ENCODE measurements around the gene ATG5.

Gene ATG5

GRCh38 chr6:106155219-106155830 lies 170.2 kb downstream of the ATG5 start:
- no peak overlapping the region for H3K27ac ChIP-seq (ENCODE audit: extremely low read depth, low read depth, low read length)
- H3K4me3 ChIP-seq (ENCODE audit: low read depth, low read length), result no peak overlapping the region
- no peak for TF ChIP-seq ZNF596 (tag by site-specific recombination; IDR thresholded peaks at IDR 0.05)
- TF ChIP-seq ZNF174 (tag by site-specific recombination; IDR thresholded peaks at IDR 0.05), result no peak
- no peak for TF ChIP-seq ZNF837 (tag by site-specific recombination; IDR thresholded peaks at IDR 0.05)
- TF ChIP-seq ZNF280D (tag by site-specific recombination; IDR thresholded peaks at IDR 0.05), result no peak
- no peak for TF ChIP-seq ATF2 (tag by site-specific recombination; IDR thresholded peaks at IDR 0.05; ENCODE audit: low read depth)
- no peak for TF ChIP-seq ZNF76 (tag by site-specific recombination; IDR thresholded peaks at IDR 0.05; ENCODE audit: borderline replicate concordance, low read depth)
- TF ChIP-seq ZNF704 (tag by site-specific recombination; IDR thresholded peaks at IDR 0.05), result no peak
- TF ChIP-seq GLIS1 (tag by site-specific recombination; IDR thresholded peaks at IDR 0.05), result no peak
- no peaks in the 10 kb centered on the region for H3K9me3 ChIP-seq (ENCODE audit: control insufficient read depth, insufficient read depth, low read depth, low read length)
- H3K4me1 ChIP-seq (ENCODE audit: control insufficient read depth, insufficient read depth, low read length), result no peaks in the 10 kb centered on the region
- no peaks in the 10 kb centered on the region for H3K36me3 ChIP-seq (ENCODE audit: control insufficient read depth in 2 of 2, insufficient read depth in 1 of 2, low read length in 2 of 2)
- ChIA-PET POLR2A (no interaction called here), CTCF (interaction anchor here (0.6 to 2.7 kb wide), 4 partner anchors 14 to 727 kb away, joined by 3 to 8 read pairs (median 3); no protein-coding TSS in a partner anchor)

- ChIA-PET POLR2A (no interaction called here), CTCF (interaction anchor here (0.7 to 2.7 kb wide), 3 partner anchors 13 to 472 kb away, joined by 3 to 8 read pairs (median 3); no protein-coding TSS in a partner anchor)
- no peak for TF ChIP-seq ZNF560 (tag by site-specific recombination; IDR thresholded peaks at IDR 0.05; ENCODE audit: borderline replicate concordance)
- no peak for TF ChIP-seq MYNN (tag by site-specific recombination; IDR thresholded peaks at IDR 0.05; ENCODE audit: borderline replicate concordance)
- no peak for TF ChIP-seq ZNF335 (tag by site-specific recombination; conservative IDR thresholded peaks at IDR 0.05)
- no peak for TF ChIP-seq TRIM28 (IDR thresholded peaks at IDR 0.05; ENCODE audit: borderline replicate concordance, low read length)
- TF ChIP-seq REST (tag by site-specific recombination; IDR thresholded peaks at IDR 0.05), result no peak
- TF ChIP-seq ZFHX2 (tag by site-specific recombination; conservative IDR thresholded peaks at IDR 0.05), result no peak
- TF ChIP-seq ZNF658 (tag by site-specific recombination; IDR thresholded peaks at IDR 0.05), result no peak
- TF ChIP-seq ZNF148 (tag by site-specific recombination; IDR thresholded peaks at IDR 0.05; ENCODE audit: borderline replicate concordance), result no peak
- TF ChIP-seq ZNF223 (tag by site-specific recombination; IDR thresholded peaks at IDR 0.05), result no peak
- no peak for TF ChIP-seq ZNF248 (tag by site-specific recombination; IDR thresholded peaks at IDR 0.05)
- no peak for TF ChIP-seq ZNF112 (tag by site-specific recombination; IDR thresholded peaks at IDR 0.05)
- no peak for TF ChIP-seq ZNF202 (tag by site-specific recombination; IDR thresholded peaks at IDR 0.05; ENCODE audit: borderline replicate concordance)
- TF ChIP-seq ZNF558 (tag by site-specific recombination; IDR thresholded peaks at IDR 0.05), result no peak
- TF ChIP-seq ZNF354C (tag by site-specific recombination; IDR thresholded peaks at IDR 0.05; ENCODE audit: borderline replicate concordance, low read depth), result no peak
- Histone ChIP-seq H3K36me3 (ENCODE audit: control insufficient read depth in 2 of 2, insufficient read depth in 1 of 2, low read length in 2 of 2) (no peaks in the 10 kb centered on the region), H3K9me3 (ENCODE audit: control insufficient read depth, insufficient read depth, low read depth, low read length) (no peaks in the 10 kb centered on the region), H3K4me1 (ENCODE audit: control insufficient read depth, insufficient read depth, low read length) (no peaks in the 10 kb centered on the region), H3K27ac (ENCODE audit: extremely low read depth, low read depth, low read length) (no peak overlapping the region), H3K4me3 (ENCODE audit: low read depth, low read length) (no peak overlapping the region)
These were observed 171.2 kb downstream of the ATG5 start for GRCh38 chr6:106154326-106154725.

Data from HEK293 (cell line).